ENCODE results near the gene ZDHHC5.

The ZDHHC5 gene

GRCh38 chr11:57667736-57668433 is at the start of gene ZDHHC5:
Gene ZDHHC5 (plus strand): TSS chr11:57668114. CDS start chr11:57673091, 4,977 bp downstream.
- DNase-seq (ENCODE audit: low read depth in 2 of 2) = peak; percentile 96 to 98

GRCh38 chr11:57618438-57618837 is 49.5 kb upstream of the ZDHHC5 start:
- no peak for DNase-seq (ENCODE audit: low read depth in 2 of 2)

- no peak for DNase-seq (ENCODE audit: low read depth in 2 of 2)
These were observed 48.6 kb upstream of the ZDHHC5 start for GRCh38 chr11:57619331-57619730.

GRCh38 chr11:57620467-57620866 is 47.4 kb upstream of the ZDHHC5 start:
- DNase-seq (ENCODE audit: low read depth in 2 of 2) = no peak

GRCh38 chr11:57622263-57622662 is 45.7 kb upstream of the ZDHHC5 start:
- no peak for DNase-seq (ENCODE audit: low read depth in 2 of 2)

- no peak for DNase-seq (ENCODE audit: low read depth in 2 of 2)
These were observed 43.0 kb upstream of the ZDHHC5 start for GRCh38 chr11:57624864-57625263.

GRCh38 chr11:57626895-57627294 is 41.0 kb upstream of the ZDHHC5 start:
- no peak for DNase-seq (ENCODE audit: low read depth in 2 of 2)

GRCh38 chr11:57630171-57630570 is 37.7 kb upstream of the ZDHHC5 start:
- DNase-seq (ENCODE audit: low read depth in 2 of 2) = no peak

GRCh38 chr11:57632116-57632515 is 35.8 kb upstream of the ZDHHC5 start:
- DNase-seq (ENCODE audit: low read depth in 2 of 2) = no peak

GRCh38 chr11:57633394-57634070 is 34.4 kb upstream of the ZDHHC5 start:
- no peak for DNase-seq (ENCODE audit: low read depth in 2 of 2)

- DNase-seq (ENCODE audit: low read depth in 2 of 2) = no peak
These were observed 33.6 kb upstream of the ZDHHC5 start for GRCh38 chr11:57634311-57634710.

GRCh38 chr11:57635246-57635645 is 32.7 kb upstream of the ZDHHC5 start:
- no peak for DNase-seq (ENCODE audit: low read depth in 2 of 2)

- DNase-seq (ENCODE audit: low read depth in 2 of 2) = no peak
These were observed 30.3 kb upstream of the ZDHHC5 start for GRCh38 chr11:57637626-57638004.

GRCh38 chr11:57638005-57638781 is 29.7 kb upstream of the ZDHHC5 start:
- DNase-seq (ENCODE audit: low read depth in 2 of 2) = no peak

- no peak for DNase-seq (ENCODE audit: low read depth in 2 of 2)
These were observed 29.0 kb upstream of the ZDHHC5 start for GRCh38 chr11:57638811-57639320.

GRCh38 chr11:57639321-57640067 is 28.4 kb upstream of the ZDHHC5 start:
- no peak for DNase-seq (ENCODE audit: low read depth in 2 of 2)

GRCh38 chr11:57640068-57640800 is 27.7 kb upstream of the ZDHHC5 start:
- DNase-seq (ENCODE audit: low read depth in 2 of 2) = no peak

- DNase-seq (ENCODE audit: low read depth in 2 of 2) = no peak
These were observed 26.7 kb upstream of the ZDHHC5 start for GRCh38 chr11:57641011-57641807.

- DNase-seq (ENCODE audit: low read depth in 2 of 2) = no peak
These were observed 24.1 kb upstream of the ZDHHC5 start for GRCh38 chr11:57643802-57644201.
